Measurements from ENCODE around the gene MTMR3. TPM values are rescaled to one million over a fixed set of nuclear protein-coding genes. Genes with fewer than 3 reads are reported as not detected.

MTMR3 gene
- total RNA-seq, 1 experiment from 2014 or later = 27.0 TPM

GRCh38 chr22:29834046-29834445, 48.9 kb upstream of the MTMR3 start:
- no peaks in the 10 kb centered on the region for H3K9me2 ChIP-seq (ENCODE audit: insufficient read depth)
- H4K20me1 ChIP-seq (ENCODE audit: insufficient read depth) = no peaks in the 10 kb centered on the region
- no peak overlapping the region for H3K27ac ChIP-seq (ENCODE audit: low read depth, low read length)
- ChIA-PET POLR2A (no interaction called here), RAD21 (ENCODE audit: low non-redundant PET in 1 of 2, low total read pairs in 2 of 2, uncharacterized antibody in 2 of 2, unreplicated experiment in 2 of 2) (no interaction called here), CTCF (no interaction called here)
- H3K9ac ChIP-seq (ENCODE audit: low read length) = no peak overlapping the region
- TF ChIP-seq ZFX (IDR thresholded peaks at IDR 0.05) (no peak), POLR2A (IDR thresholded peaks at IDR 0.05; ENCODE audit: borderline replicate concordance, extremely low read depth, insufficient read depth, insufficient read length) (no peak), RAD21 (IDR thresholded peaks at IDR 0.05; ENCODE audit: low read depth) (no peak), ZNF274 (IDR thresholded peaks at IDR 0.05; ENCODE audit: low read depth, low read length) (no peak), EGR1 (IDR thresholded peaks at IDR 0.05; ENCODE audit: low read depth) (no peak), REST (IDR thresholded peaks at IDR 0.05; ENCODE audit: low read depth) (no peak), YY1 (IDR thresholded peaks at IDR 0.05; ENCODE audit: extremely low read depth, insufficient replicate concordance, low read depth, low read length) (no peak), SP1 (IDR thresholded peaks at IDR 0.05; ENCODE audit: low read depth) (no peak), ZBTB33 (IDR thresholded peaks at IDR 0.05; ENCODE audit: extremely low read depth, insufficient replicate concordance, low read length) (no peak), SRF (IDR thresholded peaks at IDR 0.05; ENCODE audit: low read depth) (no peak), ELF1 (IDR thresholded peaks at IDR 0.05; ENCODE audit: borderline replicate concordance, low read depth) (no peak), POLR2AphosphoS5 (IDR thresholded peaks at IDR 0.05; ENCODE audit: low read depth, low read length) (no peak), EZH2phosphoT487 (IDR thresholded peaks at IDR 0.05; ENCODE audit: borderline replicate concordance) (no peak), EZH2 (IDR thresholded peaks at IDR 0.05) (no peak)
- TF ChIP-seq, protein P1, sequence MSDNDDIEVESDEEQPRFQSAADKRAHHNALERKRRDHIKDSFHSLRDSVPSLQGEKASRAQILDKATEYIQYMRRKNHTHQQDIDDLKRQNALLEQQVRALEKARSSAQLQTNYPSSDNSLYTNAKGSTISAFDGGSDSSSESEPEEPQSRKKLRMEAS (IDR thresholded peaks at IDR 0.05) = no peak
- TF ChIP-seq, protein P2, sequence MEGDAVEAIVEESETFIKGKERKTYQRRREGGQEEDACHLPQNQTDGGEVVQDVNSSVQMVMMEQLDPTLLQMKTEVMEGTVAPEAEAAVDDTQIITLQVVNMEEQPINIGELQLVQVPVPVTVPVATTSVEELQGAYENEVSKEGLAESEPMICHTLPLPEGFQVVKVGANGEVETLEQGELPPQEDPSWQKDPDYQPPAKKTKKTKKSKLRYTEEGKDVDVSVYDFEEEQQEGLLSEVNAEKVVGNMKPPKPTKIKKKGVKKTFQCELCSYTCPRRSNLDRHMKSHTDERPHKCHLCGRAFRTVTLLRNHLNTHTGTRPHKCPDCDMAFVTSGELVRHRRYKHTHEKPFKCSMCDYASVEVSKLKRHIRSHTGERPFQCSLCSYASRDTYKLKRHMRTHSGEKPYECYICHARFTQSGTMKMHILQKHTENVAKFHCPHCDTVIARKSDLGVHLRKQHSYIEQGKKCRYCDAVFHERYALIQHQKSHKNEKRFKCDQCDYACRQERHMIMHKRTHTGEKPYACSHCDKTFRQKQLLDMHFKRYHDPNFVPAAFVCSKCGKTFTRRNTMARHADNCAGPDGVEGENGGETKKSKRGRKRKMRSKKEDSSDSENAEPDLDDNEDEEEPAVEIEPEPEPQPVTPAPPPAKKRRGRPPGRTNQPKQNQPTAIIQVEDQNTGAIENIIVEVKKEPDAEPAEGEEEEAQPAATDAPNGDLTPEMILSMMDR (IDR thresholded peaks at IDR 0.05 in 2 of 3, conservative IDR thresholded peaks at IDR 0.05 in 1 of 3; ENCODE audit: borderline replicate concordance in 1 of 3, insufficient read depth in 1 of 3, low read depth in 2 of 3, low read length in 2 of 3) = no peak
- no peaks in the 10 kb centered on the region for H3K9me3 ChIP-seq (ENCODE audit: control insufficient read depth in 1 of 2, insufficient read depth in 1 of 2, low read depth in 1 of 2, low read length in 2 of 2)
- no peak overlapping the region for H2AFZ ChIP-seq (ENCODE audit: low read depth, low read length, poor library complexity, severe bottlenecking)
- H3K4me2 ChIP-seq (ENCODE audit: low read length) = no peak overlapping the region
- BruUV-seq (replicated peaks) = no TSS peak
- H3K36me3 ChIP-seq (ENCODE audit: control insufficient read depth in 1 of 2, insufficient read depth in 2 of 2, low read length in 2 of 2) = peaks cover 16 to 17% of the 10 kb centered on the region in 2 experiments; a peak in 2 of 4 replicates
- no peak overlapping the region for H3K4me3 ChIP-seq (replicated peaks in 1 of 2; ENCODE audit: low read depth in 1 of 2, low read length in 2 of 2)
- DNase-seq (ENCODE audit: low read depth, low spot score) (no peak), ATAC-seq (no peak)
- peaks cover 31% of the 10 kb centered on the region for H3K79me2 ChIP-seq (ENCODE audit: insufficient read depth, low read length)
- intact Hi-C loops (cut with micrococcal nuclease) = no loop called here
- H3K27me3 ChIP-seq (ENCODE audit: insufficient read depth, low read length) = no peaks in the 10 kb centered on the region
- H3K4me1 ChIP-seq (ENCODE audit: control insufficient read depth in 1 of 2, insufficient read depth in 2 of 2, low read length in 2 of 2) = peaks cover 7 to 19% of the 10 kb centered on the region in 2 experiments

All from HCT116 (cell line).